GM19438 (cell line): ENCODE measurements around the gene GABRR3.

Source experiments
- ATAC-seq: cut with Tn5 transposase; IDR thresholded peaks from one replicate; pipeline ENCODE4 v1.9.1; 2021; ENCODE audit warnings: low read depth; ENCODE audit not compliant: unreplicated experiment

GABRR3 gene

GRCh38 chr3:97959872-97960271, 75.2 kb downstream of the GABRR3 start:
- ATAC-seq = no peak

GRCh38 chr3:97958796-97959195, 76.3 kb downstream of the GABRR3 start:
- no peak for ATAC-seq

DNA sequence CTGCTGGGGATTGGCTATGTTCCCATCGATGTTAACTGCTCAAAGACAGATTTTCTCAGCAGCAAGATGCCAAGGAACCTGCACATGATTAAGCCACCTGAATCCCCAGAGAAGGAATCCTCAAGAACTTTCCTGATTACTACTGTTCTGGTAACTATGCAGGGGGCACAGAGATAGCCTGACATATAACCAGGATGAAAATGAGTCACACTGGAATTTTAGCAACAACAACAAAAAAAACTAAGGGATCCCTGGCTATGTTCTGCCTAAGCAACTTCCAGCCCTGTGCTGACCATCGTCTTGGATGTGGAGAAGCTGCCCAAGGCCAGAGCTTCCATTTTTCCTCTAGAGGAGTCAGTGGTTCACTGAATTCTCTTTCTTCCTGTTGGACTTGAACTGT, 76.7 kb downstream of the GABRR3 start:
- no peak for ATAC-seq

- ATAC-seq = no peak
These were observed 77.4 kb downstream of the GABRR3 start for GRCh38 chr3:97957617-97958311.

DNA sequence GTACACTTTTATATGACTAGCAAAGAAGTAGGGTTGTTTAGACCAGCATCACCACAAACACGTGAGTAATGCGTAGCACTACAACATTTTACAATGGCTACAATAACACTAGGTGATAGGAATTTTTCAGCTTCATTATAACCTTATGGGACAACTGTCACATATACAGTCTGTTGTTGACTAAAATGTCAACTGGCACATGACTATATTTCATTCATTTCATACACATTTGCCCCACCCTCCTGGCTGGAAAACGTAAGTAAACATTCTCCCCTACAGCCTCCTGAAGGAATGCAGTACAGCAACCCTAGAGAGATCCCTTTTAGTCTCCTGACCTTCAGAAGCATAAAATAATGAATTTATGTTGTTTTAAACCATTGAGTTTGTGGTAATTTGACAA, 79.1 kb downstream of the GABRR3 start:
- no peak for ATAC-seq

DNA sequence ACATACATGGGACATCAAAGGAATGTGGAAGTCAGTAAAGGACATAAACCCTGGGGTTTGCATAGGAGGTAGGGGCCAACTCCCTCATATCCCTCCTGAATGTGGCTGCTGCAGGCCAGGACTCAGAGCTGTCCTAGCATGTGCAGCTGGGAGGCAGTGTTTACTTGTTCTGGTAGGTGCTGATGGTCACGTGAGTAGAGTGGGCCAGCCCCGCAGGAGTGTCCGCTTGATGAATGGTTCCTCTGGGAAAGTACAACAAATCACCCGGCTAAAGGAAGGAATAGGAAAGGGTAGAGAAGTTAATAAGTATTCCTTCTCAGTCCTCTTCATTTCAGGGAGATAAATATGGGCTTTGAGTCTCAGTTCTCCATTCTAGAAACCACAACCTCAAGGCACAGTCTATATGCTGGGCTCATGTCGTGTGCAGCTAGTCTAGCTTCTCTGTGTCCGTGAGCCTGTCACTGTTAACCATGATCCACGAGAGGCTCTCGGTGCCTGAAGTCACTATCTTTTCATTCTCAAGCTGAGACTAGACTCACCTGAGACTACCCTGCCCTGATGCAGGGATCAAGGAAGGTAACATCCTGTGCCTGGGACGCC, 80.8 kb downstream of the GABRR3 start:
- no peak for ATAC-seq

GRCh38 chr3:97952872-97953271, 82.2 kb downstream of the GABRR3 start:
- ATAC-seq = no peak

DNA sequence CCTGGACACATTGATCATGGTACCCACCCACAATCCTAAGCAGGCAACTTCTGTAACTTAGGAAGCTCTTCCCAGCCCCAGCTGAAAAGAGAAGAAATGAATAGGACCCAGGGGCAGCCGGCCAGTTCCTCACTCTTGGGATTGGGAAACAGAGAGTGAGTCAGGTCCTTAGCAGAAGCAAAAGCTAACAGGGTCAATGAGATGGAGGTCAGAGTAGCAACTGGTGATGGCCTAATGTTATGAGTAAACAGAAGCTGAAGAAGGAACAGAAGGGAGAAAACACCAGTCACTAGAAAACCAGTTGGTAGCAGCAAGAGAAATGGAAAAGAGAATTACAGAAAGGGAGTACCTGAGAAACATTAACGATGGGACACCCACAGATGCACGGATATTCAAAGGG, 82.8 kb downstream of the GABRR3 start:
- no peak for ATAC-seq

GRCh38 chr3:97950360-97950759, 84.8 kb downstream of the GABRR3 start:
- ATAC-seq = no peak

- ATAC-seq = no peak
These were observed 85.4 kb downstream of the GABRR3 start for GRCh38 chr3:97949743-97950142.

GRCh38 chr3:97949110-97949485, 86.0 kb downstream of the GABRR3 start:
- no peak for ATAC-seq

DNA sequence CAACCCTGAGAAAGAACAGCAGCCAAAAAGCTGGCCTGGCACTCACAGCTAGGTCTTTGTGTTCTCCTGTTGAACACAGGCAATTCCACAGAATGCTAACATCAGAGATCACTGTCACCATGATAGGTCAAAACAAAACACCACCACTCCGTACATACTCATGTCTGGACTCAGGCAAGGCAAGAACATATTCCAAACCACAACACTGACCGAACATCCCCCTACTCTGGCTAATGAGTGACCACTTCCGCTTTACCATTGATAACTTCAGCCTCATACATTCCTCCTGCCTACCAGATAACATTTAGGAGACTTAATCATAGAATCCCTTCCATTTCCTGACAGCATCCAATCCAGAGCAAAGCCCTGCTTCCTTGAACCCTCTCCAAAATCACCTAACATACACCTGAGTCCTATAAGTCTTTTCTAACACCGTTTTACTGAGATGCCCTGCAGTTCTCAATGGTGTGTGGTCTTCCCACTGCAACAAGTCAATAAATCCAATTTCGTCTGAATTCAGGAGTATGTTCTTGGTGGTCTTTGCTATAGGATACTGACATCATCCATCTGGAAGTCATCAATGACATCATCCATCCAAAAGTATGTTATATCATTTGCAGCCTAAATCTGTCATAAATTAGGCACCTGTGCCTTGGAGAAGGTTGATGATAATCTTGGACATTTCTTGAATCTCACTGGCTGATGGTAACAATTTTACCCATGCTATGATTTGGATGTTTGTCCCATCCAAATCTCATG, 86.6 kb downstream of the GABRR3 start:
- ATAC-seq = no peak

DNA sequence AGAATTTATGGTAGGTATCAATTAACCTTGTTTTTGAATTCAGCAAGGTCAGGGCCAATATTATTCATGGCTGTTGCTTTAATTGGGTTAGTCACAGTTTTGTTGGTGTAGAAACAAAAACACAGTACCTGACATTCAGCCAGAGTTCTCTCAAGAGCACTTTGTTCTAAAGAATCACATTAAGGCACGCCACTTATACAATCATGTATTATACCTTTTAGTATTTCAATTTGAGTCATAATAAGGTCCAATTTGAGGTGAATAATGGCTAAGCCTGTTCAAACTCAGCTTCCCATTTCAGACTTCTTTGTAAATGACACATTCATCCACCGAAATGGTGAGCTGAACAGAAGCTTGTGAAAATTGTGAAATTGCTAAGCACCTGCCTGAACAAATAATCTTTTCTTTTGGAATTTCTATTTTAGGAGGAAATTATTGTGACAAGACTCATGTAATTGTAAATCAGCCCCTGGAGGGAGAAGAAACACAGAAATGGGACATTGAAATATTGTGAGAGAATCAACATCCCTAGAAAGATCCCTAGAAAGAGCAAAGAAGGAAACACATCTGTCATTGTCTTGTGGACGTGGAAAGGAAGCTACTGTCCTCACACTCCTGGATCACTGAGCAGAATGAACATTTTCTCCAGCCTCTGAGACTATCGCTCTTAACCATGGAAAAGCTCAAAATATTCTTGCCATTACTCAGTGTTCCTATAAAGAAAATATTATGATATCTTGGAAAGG, 92.1 kb downstream of the GABRR3 start:
- no peak for ATAC-seq

- no peak for ATAC-seq
These were observed 95.1 kb downstream of the GABRR3 start for GRCh38 chr3:97940034-97940433.

DNA sequence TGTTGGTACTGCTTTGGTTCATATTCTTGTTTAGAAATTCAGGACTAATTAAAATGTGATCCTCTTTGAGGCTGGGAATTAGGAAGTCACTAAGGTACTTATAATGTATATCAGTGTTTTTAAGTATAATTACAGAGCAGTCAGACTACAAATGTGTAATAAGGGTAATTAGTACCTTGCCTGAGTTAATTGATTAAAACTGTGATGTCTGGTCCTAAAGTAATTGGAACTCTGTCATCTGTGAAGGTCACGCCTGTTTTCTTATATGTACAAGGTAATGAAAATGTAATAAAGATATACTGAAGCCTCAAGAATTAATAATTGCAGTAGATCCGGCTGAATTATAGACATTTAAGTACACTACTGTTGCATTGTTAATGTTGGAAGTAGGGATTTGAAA, 95.7 kb downstream of the GABRR3 start:
- ATAC-seq = no peak

GRCh38 chr3:97938444-97938843, 96.7 kb downstream of the GABRR3 start:
- ATAC-seq = no peak

DNA sequence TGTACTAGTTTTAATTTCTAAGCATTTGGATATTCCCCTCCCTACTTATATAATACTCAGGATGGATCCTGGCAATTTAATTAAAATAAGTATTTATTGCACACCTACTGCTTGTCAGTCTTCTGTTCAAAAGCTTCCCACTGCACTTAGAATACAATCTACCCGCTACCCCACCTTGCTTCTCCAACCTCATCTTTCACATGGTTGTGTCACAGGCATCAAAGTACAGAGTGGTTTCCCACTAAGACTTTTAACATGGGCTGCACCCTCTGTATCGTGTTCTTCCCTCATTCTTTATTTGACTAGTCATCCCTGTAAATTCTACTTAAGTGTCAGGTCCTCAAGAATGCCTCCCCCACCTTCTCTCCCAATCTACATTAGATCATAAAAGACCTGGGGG, 97.9 kb downstream of the GABRR3 start:
- ATAC-seq = no peak

DNA sequence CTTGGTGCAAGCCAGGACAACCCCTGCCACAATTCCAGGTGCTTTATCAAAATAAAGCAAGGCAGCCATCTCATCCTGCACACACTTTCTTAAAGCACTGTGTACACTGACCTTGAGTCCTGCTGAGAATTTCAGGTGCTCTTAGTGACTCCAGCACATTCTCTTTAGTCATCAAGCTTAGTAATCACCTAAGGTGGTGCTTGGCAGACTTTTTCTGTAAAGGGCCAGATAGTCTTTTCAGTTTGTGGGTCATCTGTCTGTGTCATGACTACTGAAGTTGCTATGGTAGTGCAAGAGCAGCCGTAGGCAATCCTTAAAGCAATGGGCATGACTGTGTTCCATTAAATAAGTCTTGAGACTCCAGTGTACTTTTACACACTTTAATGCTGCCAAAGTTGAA, 99.3 kb downstream of the GABRR3 start:
- ATAC-seq = no peak
